ENCODE measurements around the gene PTX4.
"Not testable (repeated sequence)": the region's sequence is repeated elsewhere in the genome, so short reads cannot be mapped to it uniquely, and the experiment has no call there.

PTX4 gene

DNA sequence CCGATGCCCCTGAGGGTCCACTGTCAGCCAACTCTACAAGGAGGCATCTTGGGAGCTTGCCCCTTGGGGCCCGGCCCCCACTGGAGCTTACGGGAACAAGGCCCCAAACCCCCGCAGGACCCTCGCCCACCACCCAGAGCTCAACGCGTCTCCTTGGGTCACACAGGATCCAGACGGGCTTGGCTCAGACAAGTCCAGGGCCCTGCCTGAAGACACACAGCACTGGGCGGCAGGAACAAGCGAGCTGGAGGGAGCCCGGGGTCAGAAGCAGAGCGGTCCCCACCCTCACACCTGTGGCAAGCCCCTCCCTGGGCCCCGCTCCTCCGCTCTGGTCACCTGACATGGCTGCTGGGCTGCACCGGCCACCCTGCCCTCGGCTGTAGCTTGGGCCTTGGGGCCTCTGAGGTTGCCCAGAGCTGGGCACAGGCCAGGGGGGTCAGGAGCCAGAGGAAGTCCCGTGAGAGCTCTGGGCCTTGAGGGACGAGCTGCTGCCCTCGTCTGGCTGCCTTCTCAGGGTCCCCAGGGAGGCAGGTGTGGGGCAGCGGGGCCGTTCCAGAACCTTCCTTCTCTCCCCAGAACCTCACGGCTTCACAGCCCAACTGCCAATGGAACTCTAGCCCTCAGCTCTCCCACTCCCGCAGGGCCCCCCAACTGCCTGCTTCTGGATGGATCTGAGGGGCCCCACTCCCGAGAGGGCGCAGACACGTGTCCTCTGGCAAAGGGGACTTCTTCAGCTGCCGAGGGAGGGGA, 44.6 kb downstream of the PTX4 start, which contains the start of gene CCDC154:
Gene CCDC154, minus strand, starts transcription at position 577 of the 750 bp plus-strand sequence. Its CDS starts 234 bp downstream, at position 343.
- no peak for DNase-seq (ENCODE audit: low spot score)

- DNase-seq (ENCODE audit: low spot score): no peak
Measured at GRCh38 chr16:1443403-1443973, 45.3 kb downstream of the PTX4 start.

DNA sequence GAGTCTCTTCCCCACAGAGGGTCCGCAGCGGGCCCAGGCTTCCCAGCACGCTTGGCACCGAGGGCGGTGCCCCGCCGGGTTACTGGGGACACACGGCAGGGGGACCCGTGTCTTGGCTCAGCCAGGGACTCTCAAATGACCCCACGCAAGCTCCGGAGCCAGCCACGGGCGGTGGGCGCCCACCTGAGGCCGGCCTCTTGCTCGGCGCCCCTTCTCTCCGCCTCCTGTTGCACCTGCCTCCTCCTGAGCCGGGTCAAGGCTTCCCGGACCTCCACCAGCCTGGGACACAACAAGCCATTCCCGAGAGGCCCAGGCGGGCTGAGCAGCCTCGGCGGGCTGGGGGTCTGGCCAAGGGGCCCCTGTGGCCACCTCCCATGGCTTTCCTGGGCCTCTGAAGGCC, 46.0 kb downstream of the PTX4 start:
- DNase-seq (ENCODE audit: low spot score): no peak

GRCh38 chr16:1441391-1441829, 47.3 kb downstream of the PTX4 start:
- no peak for DNase-seq (ENCODE audit: low spot score)

GRCh38 chr16:1439699-1440074, 49.1 kb downstream of the PTX4 start:
- DNase-seq (ENCODE audit: low spot score): not testable (repeated sequence)

DNA sequence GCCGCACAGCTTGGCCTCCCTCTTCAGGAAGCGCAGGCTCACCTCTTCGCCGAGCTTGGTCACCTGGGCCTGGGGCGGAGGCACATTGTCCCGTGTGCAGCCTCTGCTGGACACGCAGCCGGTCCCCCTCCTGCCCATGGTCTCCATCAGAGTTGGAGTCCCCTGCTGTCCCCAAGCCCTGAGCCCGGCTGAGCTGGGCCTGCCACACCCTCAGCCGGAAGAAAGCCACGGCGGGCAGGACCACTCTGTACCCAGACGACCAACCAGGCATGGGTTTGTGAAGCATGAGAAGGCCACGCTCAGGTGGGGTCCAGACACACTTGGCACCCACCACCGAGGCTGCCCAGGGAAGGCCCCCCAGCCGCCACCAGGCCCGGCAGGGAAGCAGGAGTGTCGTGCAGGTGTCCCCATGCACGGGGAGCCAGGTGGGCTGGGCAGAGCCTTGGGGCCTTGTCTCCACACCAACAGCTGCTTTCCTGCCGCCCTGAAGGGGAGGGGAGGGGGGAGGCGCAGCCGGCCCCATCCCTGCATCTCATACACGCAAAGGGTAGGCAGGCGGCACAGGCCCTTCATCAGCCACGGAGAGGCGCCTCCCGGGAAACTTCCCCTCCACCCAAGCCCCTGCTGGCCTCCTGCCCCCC, 49.6 kb downstream of the PTX4 start:
- DNase-seq (ENCODE audit: low spot score): no peak

GRCh38 chr16:1438229-1439057, 50.3 kb downstream of the PTX4 start:
- no peak for DNase-seq (ENCODE audit: low spot score)

DNA sequence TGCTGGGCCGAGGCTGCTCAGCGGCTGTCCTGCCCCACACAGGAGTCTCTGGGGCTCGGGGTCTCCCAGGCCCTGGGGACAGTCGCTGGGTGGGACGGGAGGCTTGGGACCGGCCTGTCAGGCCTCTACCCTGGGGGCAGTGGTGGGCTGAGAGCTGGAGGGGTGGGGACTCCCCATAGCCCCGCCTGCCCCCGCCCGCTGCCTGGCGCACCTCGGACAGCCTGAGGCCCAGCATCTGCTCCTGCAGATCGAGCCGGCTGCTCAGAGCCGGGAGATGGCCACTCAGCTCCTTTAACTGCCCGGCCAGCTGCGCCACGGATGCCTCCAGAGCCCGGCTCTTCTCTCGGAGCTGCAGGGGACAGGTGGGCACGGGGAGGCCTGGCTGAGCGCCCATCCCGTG, 51.1 kb downstream of the PTX4 start:
- DNase-seq (ENCODE audit: low spot score): no peak

- DNase-seq (ENCODE audit: low spot score): no peak
Measured at GRCh38 chr16:1436731-1437355, 51.9 kb downstream of the PTX4 start.

DNA sequence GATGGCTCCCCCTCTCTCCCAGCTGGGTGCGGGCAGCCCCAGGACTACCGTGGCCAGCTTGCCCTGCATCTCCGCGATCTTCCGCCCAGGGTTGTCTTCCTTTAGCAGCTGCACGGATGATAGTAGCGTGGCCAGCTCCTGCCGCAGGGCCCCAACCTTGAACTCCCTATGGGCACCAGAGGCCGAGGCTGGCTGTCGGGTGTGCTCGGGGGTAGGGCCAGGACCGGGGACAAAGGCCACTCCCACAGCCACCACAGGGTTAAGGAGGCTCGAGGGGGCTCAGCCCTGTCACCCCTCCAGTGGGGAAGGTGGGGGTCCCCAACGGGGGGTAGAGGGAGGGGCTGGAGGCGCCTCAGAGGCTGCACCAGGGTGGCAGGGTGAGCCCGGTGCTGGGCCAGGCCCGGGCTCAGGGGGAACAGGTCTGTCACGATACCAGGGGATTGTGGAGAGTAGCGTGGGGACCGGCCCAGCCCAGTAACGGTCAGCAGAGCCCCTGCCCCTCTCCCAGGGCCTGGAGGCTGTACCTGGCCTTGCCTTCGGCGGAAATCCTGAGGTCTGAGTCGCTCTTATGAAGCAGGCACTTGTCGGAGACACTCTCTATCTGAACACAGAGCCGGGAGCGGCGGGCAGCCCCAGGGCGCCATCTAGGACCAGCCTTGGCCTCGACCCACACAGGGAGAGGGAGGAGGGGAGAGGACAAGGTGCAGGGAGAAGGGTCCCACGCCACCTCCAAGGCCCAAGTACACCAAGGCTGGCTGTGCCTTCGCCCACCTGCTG, 52.6 kb downstream of the PTX4 start:
- DNase-seq (ENCODE audit: low spot score): no peak
